MM.1S (cell line): ENCODE measurements around the gene FARSB.

ENCODE experiments used
- DNase-seq: peaks from one replicate; pipeline ENCODE4 v3.0.0-alpha.2; 2015
- H2AFZ ChIP-seq: fragments of 300-600 bp; sonication (generic); 2 replicates; pipeline ENCODE4 v1.6.0; 2016; ENCODE audit warnings: antibody characterized with exemption, low read length
- H3F3A ChIP-seq: fragments of 300-600 bp; sonication (generic); 2 replicates; pipeline ENCODE4 v1.6.1; 2016; ENCODE audit warnings: mild to moderate bottlenecking, antibody characterized with exemption, low read length, moderate library complexity, mixed read lengths; ENCODE audit not compliant: insufficient read depth
- H3K27ac ChIP-seq: fragments of 300-600 bp; sonication (generic); 2 replicates; pipeline ENCODE4 v1.5.1; 2016; ENCODE audit warnings: mild to moderate bottlenecking, low read length
- H3K27me3 ChIP-seq: fragments of 300-600 bp; sonication (generic); replicated peaks from 2 replicates; pipeline ENCODE4 v1.6.0; 2016; ENCODE audit warnings: low read length; ENCODE audit not compliant: insufficient read depth
- H3K36me3 ChIP-seq: fragments of 300-600 bp; sonication (generic); replicated peaks from 2 replicates; pipeline ENCODE4 v1.6.1; 2016; ENCODE audit warnings: mild to moderate bottlenecking, low read length, mixed read lengths; ENCODE audit not compliant: insufficient read depth
- H3K4me1 ChIP-seq: fragments of 300-600 bp; sonication (generic); 2 replicates; pipeline ENCODE4 v1.6.1; 2016; ENCODE audit warnings: low read length, mixed read lengths
- H3K4me2 ChIP-seq: fragments of 300-600 bp; sonication (generic); 2 replicates; pipeline ENCODE4 v1.6.0; 2016; ENCODE audit warnings: low read depth, low read length
- H3K4me3 ChIP-seq: fragments of 300-600 bp; sonication (generic); 2 replicates; pipeline ENCODE4 v1.5.1; 2016; ENCODE audit warnings: low read length, mixed read lengths
- H3K79me2 ChIP-seq: fragments of 300-600 bp; sonication (generic); 2 replicates; pipeline ENCODE4 v1.6.1; 2016; ENCODE audit warnings: mixed run types, low read length, mixed read lengths
- H3K9ac ChIP-seq: fragments of 300-600 bp; sonication (generic); 2 replicates; pipeline ENCODE4 v1.6.1; 2016; ENCODE audit warnings: low read length, mixed read lengths
- H3K9me2 ChIP-seq: fragments of 300-600 bp; sonication (generic); replicated peaks from 2 replicates; pipeline ENCODE4 v1.6.1; 2016; ENCODE audit warnings: mild to moderate bottlenecking, low read length, mixed read lengths; ENCODE audit not compliant: insufficient read depth
- H3K9me3 ChIP-seq: fragments of 300-600 bp; sonication (generic); replicated peaks from 2 replicates; pipeline ENCODE4 v1.6.1; 2016; ENCODE audit warnings: mild to moderate bottlenecking, low read length, mixed read lengths; ENCODE audit not compliant: insufficient read depth
- H4K20me1 ChIP-seq: fragments of 300-600 bp; sonication (generic); 2 replicates; pipeline ENCODE4 v1.6.1; 2016; ENCODE audit warnings: mild to moderate bottlenecking, low read length, moderate library complexity, mixed read lengths; ENCODE audit not compliant: insufficient read depth
- CTCF ChIP-seq: fragments of 300-600 bp; sonication (generic); IDR thresholded peaks from 2 replicates; pipeline ENCODE4 v1.5.1; 2016; ENCODE audit warnings: antibody characterized with exemption, low read length, mixed read lengths
- EZH2 ChIP-seq: fragments of 300-600 bp; sonication (generic); optimal IDR thresholded peaks from 2 replicates; pipeline ENCODE3; 2017; ENCODE audit warnings: low read depth, mild to moderate bottlenecking, antibody characterized with exemption, low read length, mixed read lengths
- EZH2phosphoT487 ChIP-seq: fragments of 300-600 bp; sonication (generic); IDR thresholded peaks from 2 replicates; pipeline ENCODE4 v1.6.1; 2018; ENCODE audit warnings: antibody characterized with exemption, low read length

FARSB gene

GRCh38 chr2:222623756-222624309 lies 32.1 kb downstream of the FARSB start:
- H2AFZ ChIP-seq: no peak overlapping the region
- H3K27me3 ChIP-seq: no peaks in the 10 kb centered on the region
- no peaks in the 10 kb centered on the region for H3F3A ChIP-seq
- H3K36me3 ChIP-seq: peaks cover 18% of the 10 kb centered on the region
- H3K9ac ChIP-seq: no peak overlapping the region
- H3K79me2 ChIP-seq: 0 out of 2 replicates have a peak, but pooled peaks cover 3% of the 10 kb centered on the region
- no peak overlapping the region for H3K27ac ChIP-seq
- no peak for DNase-seq
- no peak for TF ChIP-seq CTCF
- TF ChIP-seq EZH2: no peak
- no peak for TF ChIP-seq EZH2phosphoT487
- no peaks in the 10 kb centered on the region for H3K4me1 ChIP-seq
- no peak overlapping the region for H3K4me2 ChIP-seq
- H3K9me2 ChIP-seq: no peaks in the 10 kb centered on the region
- H3K4me3 ChIP-seq: no peak overlapping the region
- H3K9me3 ChIP-seq: no peaks in the 10 kb centered on the region
- peaks cover 3% of the 10 kb centered on the region; the same call in 1 of the 2 replicates for H4K20me1 ChIP-seq

DNA sequence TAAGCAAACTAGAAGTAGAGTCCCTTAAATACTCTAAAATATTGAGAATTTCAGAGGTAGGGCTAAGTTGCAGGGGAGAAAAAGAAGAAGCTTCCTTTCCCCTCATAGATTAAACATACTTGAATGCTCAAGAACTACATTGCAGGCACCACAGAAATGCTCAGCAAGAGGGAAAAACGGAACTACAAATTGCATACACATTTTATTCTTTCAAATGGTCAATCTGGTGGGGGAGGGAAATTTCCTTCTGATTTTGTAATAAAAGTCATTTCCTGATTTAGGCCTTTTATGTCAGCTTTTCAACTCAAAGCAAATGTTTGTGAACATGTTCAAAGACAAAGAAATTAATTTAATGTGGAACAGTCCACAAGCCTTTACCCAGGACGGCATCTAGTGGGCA lies 33.0 kb downstream of the FARSB start:
- Histone ChIP-seq H4K20me1 (peaks cover 3% of the 10 kb centered on the region), H3K4me3 (no peak overlapping the region), H3K9me2 (no peaks in the 10 kb centered on the region), H3K27ac (no peak overlapping the region), H2AFZ (no peak overlapping the region), H3K4me1 (no peaks in the 10 kb centered on the region), H3K27me3 (no peaks in the 10 kb centered on the region), H3K9me3 (no peaks in the 10 kb centered on the region), H3K79me2 (0 out of 2 replicates have a peak, but pooled peaks cover 3% of the 10 kb centered on the region), H3K36me3 (peaks cover 10% of the 10 kb centered on the region), H3K9ac (no peak overlapping the region), H3K4me2 (no peak overlapping the region), H3F3A (no peaks in the 10 kb centered on the region)
- no peak for TF ChIP-seq EZH2phosphoT487
- TF ChIP-seq CTCF: no peak
- TF ChIP-seq EZH2: no peak
- DNase-seq: no peak

- H3K9me2 ChIP-seq: no peaks in the 10 kb centered on the region
- H3K4me1 ChIP-seq: no peaks in the 10 kb centered on the region
- no peaks in the 10 kb centered on the region for H3K9me3 ChIP-seq
- no peaks in the 10 kb centered on the region for H3K27me3 ChIP-seq
- no peak overlapping the region for H3K4me2 ChIP-seq
- no peak overlapping the region for H3K9ac ChIP-seq
- no peaks in the 10 kb centered on the region for H3F3A ChIP-seq
- DNase-seq: no peak
- no peak for TF ChIP-seq EZH2
- TF ChIP-seq CTCF: no peak
- no peak for TF ChIP-seq EZH2phosphoT487
- peaks cover 10% of the 10 kb centered on the region for H3K36me3 ChIP-seq
- H3K79me2 ChIP-seq: 0 out of 2 replicates have a peak, but pooled peaks cover 3% of the 10 kb centered on the region
- H3K27ac ChIP-seq: no peak overlapping the region
- peaks cover 3% of the 10 kb centered on the region for H4K20me1 ChIP-seq
- no peak overlapping the region for H2AFZ ChIP-seq
- no peak overlapping the region for H3K4me3 ChIP-seq
Observed at GRCh38 chr2:222621893-222622292, 34.0 kb downstream of the FARSB start.
